HG03558 (cell line): Measurements from ENCODE around the gene INA.

Source experiments
- ATAC-seq: cut with Tn5 transposase; IDR thresholded peaks from one replicate; pipeline ENCODE4 v1.9.1; 2021; ENCODE audit warnings: moderate number of reproducible peaks; ENCODE audit not compliant: unreplicated experiment; ENCODE audit errors: extremely low read depth

Gene INA

GRCh38 chr10:103265717-103266329, 11.1 kb upstream of the INA start:
- ATAC-seq = no peak

GRCh38 chr10:103273041-103273441, 3.9 kb upstream of the INA start:
- no peak for ATAC-seq

- ATAC-seq = no peak
These were observed 565 bp upstream of the INA start for GRCh38 chr10:103276251-103276895.

DNA sequence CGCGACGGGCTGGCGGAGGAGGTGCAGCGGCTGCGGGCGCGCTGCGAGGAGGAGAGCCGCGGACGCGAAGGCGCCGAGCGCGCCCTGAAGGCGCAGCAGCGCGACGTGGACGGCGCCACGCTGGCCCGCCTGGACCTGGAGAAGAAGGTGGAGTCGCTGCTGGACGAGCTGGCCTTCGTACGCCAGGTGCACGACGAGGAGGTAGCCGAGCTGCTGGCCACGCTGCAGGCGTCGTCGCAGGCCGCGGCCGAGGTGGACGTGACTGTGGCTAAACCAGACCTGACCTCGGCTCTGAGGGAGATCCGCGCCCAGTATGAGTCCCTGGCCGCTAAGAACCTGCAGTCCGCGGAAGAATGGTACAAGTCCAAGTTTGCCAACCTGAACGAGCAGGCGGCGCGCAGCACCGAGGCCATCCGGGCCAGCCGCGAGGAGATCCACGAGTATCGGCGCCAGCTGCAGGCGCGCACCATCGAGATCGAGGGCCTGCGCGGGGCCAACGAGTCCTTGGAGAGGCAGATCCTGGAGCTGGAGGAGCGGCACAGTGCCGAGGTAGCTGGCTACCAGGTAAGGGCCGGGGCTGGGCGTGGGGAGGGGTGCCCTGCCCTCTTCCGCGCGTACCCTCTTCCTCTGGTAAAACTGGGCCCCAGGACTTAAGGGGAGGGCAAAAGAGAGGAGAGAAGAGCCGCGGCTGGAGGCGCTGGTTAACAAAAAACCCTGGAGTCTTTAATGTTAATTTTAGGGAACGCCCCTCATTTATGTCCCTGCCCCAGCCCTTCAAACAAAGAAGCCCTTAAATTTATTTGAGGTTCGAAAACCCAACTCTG, 987 bp downstream of the INA start:
- ATAC-seq = no peak

GRCh38 chr10:103278537-103278823, 1.5 kb downstream of the INA start:
- no peak for ATAC-seq

GRCh38 chr10:103278862-103279298, 1.9 kb downstream of the INA start:
- no peak for ATAC-seq

DNA sequence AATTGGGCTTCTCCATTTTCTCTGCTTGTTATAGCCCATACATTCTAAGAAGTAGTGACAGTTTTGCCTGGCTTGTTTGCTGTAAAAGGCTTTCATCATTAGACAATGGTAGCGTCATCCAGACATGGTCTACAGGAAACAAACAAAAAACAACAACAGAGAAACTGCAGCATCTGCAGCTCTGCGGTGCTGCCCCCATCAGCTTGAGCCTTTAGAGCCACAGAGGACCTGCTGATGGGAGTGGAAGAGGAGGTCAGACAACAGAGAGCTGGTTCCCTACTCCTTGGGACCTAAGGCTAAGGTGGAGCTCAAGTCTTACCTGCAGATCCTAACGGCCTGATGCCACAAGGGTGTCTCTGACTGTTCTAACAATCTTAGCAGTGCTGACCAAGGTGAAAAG, 3.1 kb downstream of the INA start:
- no peak for ATAC-seq

GRCh38 chr10:103280506-103280905, 3.6 kb downstream of the INA start:
- ATAC-seq = no peak

GRCh38 chr10:103281753-103282152, 4.8 kb downstream of the INA start:
- no peak for ATAC-seq

DNA sequence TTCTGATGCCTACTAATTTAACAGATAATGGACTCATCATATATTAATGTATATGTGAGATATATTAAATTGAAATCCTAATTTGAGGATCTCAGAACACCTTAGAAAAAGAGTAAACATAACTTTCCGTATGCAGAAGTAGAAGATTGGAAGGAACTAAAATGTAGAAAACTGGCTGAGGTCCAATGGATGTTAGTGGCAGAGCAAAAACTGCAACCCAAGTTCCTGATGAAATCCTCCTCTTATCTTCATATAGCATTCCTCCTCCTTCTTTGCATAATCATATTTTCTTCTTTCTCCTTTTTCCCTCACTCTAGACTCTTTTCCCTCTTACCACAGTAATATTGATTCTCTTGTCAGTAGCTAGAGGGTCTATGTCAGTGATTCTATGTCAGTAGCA, 6.0 kb downstream of the INA start:
- ATAC-seq = no peak

DNA sequence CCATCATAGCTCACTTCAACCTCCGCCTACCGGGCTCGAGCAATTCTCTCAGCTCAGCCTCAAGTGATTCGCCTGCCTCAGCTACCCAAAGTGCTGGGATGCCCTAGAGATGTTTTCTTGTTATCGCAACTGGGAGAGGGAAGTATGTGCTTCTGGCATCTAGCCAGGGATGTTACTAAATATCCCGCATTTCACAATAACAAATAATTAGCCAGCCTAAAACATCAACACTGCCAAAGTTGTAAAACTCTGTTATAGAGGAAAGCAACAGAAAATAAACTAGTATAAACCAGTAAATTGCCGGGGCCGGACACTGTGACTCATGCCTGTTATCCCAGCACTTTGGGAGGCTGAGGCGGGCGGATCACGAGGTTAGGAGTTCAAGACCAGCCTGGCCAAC, 7.2 kb downstream of the INA start:
- ATAC-seq = no peak

DNA sequence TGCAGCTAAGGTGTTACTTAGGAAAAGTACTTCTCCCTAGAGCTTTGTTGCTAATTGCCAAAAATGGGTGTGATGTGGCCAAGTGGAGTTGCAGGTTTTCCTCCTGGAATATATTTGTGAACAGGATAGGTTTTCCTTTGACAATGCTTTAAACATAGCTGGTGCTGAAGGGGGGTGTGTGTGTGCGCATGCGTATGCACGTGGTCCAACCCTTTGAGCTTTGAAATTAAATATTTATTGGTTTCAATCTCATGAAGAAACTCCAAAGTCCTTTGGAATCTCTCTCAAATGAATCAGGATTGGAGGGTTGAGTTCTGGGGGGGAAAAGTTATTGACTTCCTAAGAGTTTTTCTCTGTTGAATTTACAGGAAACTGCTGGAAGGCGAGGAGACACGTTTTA, 11.1 kb downstream of the INA start:
- ATAC-seq = no peak

DNA sequence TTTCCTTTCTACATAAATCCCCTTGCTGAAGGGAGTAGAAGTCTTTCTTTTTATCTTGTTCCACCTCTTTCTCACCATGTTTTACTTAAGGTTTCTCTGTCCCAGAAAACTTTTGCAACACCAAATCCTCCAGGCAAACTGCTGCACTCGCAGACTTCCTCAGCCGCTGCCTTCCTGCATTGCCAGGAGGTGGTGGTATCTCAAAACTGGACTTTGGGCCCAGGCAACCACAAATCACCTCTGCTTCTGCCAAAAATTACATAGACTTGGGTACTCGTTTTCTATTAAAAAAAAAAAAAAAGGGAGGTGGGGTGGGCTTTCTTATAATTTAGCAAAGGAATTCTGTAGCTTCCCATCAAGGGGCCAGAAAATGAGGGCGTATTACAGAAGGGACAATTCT, 14.7 kb downstream of the INA start:
- ATAC-seq = no peak

DNA sequence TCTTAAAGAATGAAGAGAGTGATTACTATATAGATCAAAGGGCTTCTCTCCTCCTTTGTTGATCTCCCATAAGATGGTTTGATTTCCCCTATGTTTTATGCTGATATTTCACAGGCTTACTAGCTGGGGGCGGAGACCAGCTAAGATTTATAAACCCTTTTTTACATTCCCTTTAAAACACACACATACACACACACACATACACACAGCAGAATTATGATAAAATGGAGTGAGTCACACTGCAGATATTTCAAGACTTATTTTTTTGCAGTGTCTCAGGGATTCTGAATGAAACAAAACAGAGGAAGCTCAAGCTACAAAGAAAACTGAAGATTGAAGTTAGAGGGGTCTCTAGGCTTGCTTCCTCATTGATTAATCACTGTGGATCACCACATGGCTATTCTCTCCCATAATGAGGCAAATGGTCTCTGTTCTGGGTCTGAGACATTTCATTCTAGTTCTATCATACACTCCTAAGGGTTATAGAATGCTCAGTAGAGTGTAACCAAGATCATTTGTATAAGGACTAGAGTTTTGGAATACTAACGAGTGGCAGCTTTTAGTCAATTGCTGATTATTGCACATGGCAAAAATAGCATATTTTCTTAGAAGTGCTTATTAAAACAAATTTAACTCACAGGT, 18.6 kb downstream of the INA start:
- ATAC-seq = no peak

DNA sequence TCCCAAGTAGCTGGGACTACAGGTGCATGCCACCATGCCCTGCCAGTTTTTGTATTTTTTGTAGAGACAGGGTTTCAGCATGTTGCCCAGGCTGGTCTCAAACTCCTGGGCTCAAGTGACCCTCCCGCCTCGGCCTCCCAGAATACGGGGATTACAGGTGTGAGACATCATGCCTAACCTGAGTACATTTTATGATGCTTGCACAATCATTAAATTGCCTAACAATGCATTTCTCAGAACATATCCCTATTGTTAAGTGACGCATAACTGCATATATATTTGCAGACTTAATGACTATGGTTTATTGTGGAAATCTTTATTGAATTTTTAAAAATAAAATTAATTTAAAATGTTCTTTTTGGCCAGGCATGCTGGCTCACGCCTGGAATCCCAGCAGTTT, 30.7 kb downstream of the INA start:
- no peak for ATAC-seq

GRCh38 chr10:103310197-103310596, 33.3 kb downstream of the INA start:
- ATAC-seq = no peak

DNA sequence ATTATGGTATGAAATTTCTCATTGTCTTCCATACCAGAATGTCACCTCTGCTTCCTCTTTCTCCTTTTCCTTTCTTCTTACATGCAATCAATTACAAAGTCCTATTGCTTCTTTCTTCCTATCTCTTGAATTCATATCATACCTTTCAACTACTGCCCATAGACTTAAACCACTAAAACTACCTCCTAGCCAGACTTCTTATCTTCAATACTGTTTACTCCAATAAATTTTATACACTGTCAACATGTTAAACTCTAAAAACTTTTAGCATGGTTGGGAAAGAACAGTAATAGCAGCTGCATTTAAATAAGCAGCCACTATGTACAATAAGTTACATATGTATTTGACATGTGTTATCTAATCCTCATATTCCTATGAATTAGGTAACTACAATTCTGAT, 39.1 kb downstream of the INA start:
- no peak for ATAC-seq

- no peak for ATAC-seq
These were observed 51.0 kb downstream of the INA start for GRCh38 chr10:103327906-103328305.

- ATAC-seq = no peak
These were observed 57.1 kb downstream of the INA start for GRCh38 chr10:103333934-103334520.

GRCh38 chr10:103334567-103334966, 57.6 kb downstream of the INA start:
- ATAC-seq = no peak

GRCh38 chr10:103336370-103336769, 59.4 kb downstream of the INA start:
- ATAC-seq = no peak
